H1 (cell line): ENCODE measurements around the gene EXOC2. TPM values are rescaled to one million over a fixed set of nuclear protein-coding genes. Genes with fewer than 3 reads are reported as not detected.

Experiments used
- CTCF ChIA-PET: fragments of 300-600 bp; sonication (Branson Sonifier 250); formaldehyde crosslinking; loops from one replicate; lab custom pipeline; 2021; ENCODE audit not compliant: partially characterized antibody; lab: Charles Lee
- POLR2A ChIA-PET: fragments of 300-600 bp; sonication (Branson Sonifier 250); formaldehyde crosslinking; loops from one replicate; lab custom pipeline; 2021; ENCODE audit warnings: inconsistent platforms; ENCODE audit not compliant: partially characterized antibody; lab: Charles Lee
- DNase-seq, 2 experiments: peaks; one replicate each; pipeline versions ENCODE4 v3.0.0 to v3.0.0-alpha.2; 2010 to 2022; ENCODE audit warnings: low spot score in 2 of 2, low read depth in 1 of 2, mixed read lengths in 1 of 2
- FAIRE-seq: peaks from 2 replicates; lab custom pipeline; 2011; peaks lifted over from hg19 to GRCh38; lab: Jason Lieb, UNC
- H2AFZ ChIP-seq: 2 replicates; pipeline ENCODE4 v1.8.1; 2012; ENCODE audit warnings: low read length, inconsistent platforms
- H2AK5ac ChIP-seq: 2 replicates; pipeline ENCODE4 v1.6.1; 2013; ENCODE audit warnings: low read depth, low read length
- H2BK120ac ChIP-seq: replicated peaks from 2 replicates; pipeline ENCODE3; 2013; ENCODE audit warnings: low read depth, low read length, inconsistent platforms
- H2BK12ac ChIP-seq: 2 replicates; pipeline ENCODE4 v1.6.1; 2013; ENCODE audit warnings: low read depth, low read length
- H2BK15ac ChIP-seq: 2 replicates; pipeline ENCODE4 v1.6.1; 2013; ENCODE audit warnings: low read length
- H2BK20ac ChIP-seq: 2 replicates; pipeline ENCODE4 v1.6.1; 2013; ENCODE audit warnings: low read length
- H2BK5ac ChIP-seq: 2 replicates; pipeline ENCODE4 v1.6.1; 2013; ENCODE audit warnings: low read depth, low read length
- H3K14ac ChIP-seq: 2 replicates; pipeline ENCODE4 v1.6.1; 2013; ENCODE audit warnings: inconsistent platforms; ENCODE audit not compliant: insufficient read length
- H3K18ac ChIP-seq: 2 replicates; pipeline ENCODE4 v1.6.1; 2013; ENCODE audit warnings: low read length; ENCODE audit errors: extremely low read depth
- H3K23ac ChIP-seq: 2 replicates; pipeline ENCODE4 v1.6.1; 2013; ENCODE audit warnings: inconsistent platforms; ENCODE audit not compliant: insufficient read length
- H3K23me2 ChIP-seq: 2 replicates; pipeline ENCODE4 v1.6.1; 2013; ENCODE audit warnings: low read depth, low read length
- H3K27ac ChIP-seq: 2 replicates; pipeline ENCODE4 v1.6.1; 2011; ENCODE audit warnings: low read depth, low read length, inconsistent platforms
- H3K27me3 ChIP-seq, 4 experiments: replicated peaks in 1 of 4; 1 replicate in 1 of 4; 2 replicates in 3 of 4; pipeline versions ENCODE4 v1.6.1 to v1.8.1; 2011 to 2013; ENCODE audit warnings: low read length in 3 of 4, mild to moderate bottlenecking in 3 of 4, inconsistent platforms in 2 of 4, mixed read lengths in 2 of 4, moderate library complexity in 1 of 4; ENCODE audit not compliant: control insufficient read depth in 3 of 4, insufficient read depth in 3 of 4; ENCODE audit errors: extremely low read depth in 1 of 4
- H3K36me3 ChIP-seq, 4 experiments: 2 replicates each; pipeline versions ENCODE4 v1.6.1 to v1.8.1; 2011 to 2013; ENCODE audit warnings: mild to moderate bottlenecking in 4 of 4, low read length in 3 of 4, moderate library complexity in 2 of 4, control low read depth in 1 of 4, inconsistent platforms in 1 of 4; ENCODE audit not compliant: insufficient read depth in 4 of 4, control insufficient read depth in 2 of 4
- H3K4ac ChIP-seq: replicated peaks from 2 replicates; pipeline ENCODE3; 2013; ENCODE audit warnings: low read length, low read depth, mixed read lengths, inconsistent platforms; ENCODE audit not compliant: insufficient read length
- H3K4me1 ChIP-seq, 4 experiments: replicated peaks in 1 of 4; 1 replicate in 1 of 4; 2 replicates in 3 of 4; pipeline versions ENCODE4 v1.6.1 to v1.8.1; 2011 to 2013; ENCODE audit warnings: low read length in 3 of 4, inconsistent platforms in 2 of 4, mixed read lengths in 1 of 4; ENCODE audit not compliant: insufficient read depth in 4 of 4, control insufficient read depth in 3 of 4
- H3K4me2 ChIP-seq, 2 experiments: 2 replicates each; pipeline versions ENCODE4 v1.6.1 to v1.8.1; 2011 to 2013; ENCODE audit warnings: low read depth in 2 of 2, low read length in 2 of 2, control low read depth in 1 of 2, inconsistent platforms in 1 of 2, mild to moderate bottlenecking in 1 of 2; ENCODE audit not compliant: insufficient read depth in 1 of 2
- H3K4me3 ChIP-seq, 4 experiments: fragments of 200-600, 300-600 bp in 1 of 4; sonication (generic), shearing (Covaris generic), sonication (Bioruptor Twin) in 1 of 4; 2 replicates each; pipeline versions ENCODE4 v1.5.1 to v1.8.1; 2011 to 2016; ENCODE audit warnings: low read length in 4 of 4, low read depth in 3 of 4, control low read depth in 2 of 4, inconsistent platforms in 2 of 4, mild to moderate bottlenecking in 2 of 4, mixed read lengths in 1 of 4, moderate library complexity in 1 of 4; ENCODE audit not compliant: insufficient read depth in 2 of 4; ENCODE audit errors: extremely low read depth in 1 of 4
- H3K56ac ChIP-seq: replicated peaks from 2 replicates; pipeline ENCODE3; 2013; ENCODE audit warnings: low read depth, mild to moderate bottlenecking, mixed read lengths, low read length, inconsistent platforms; ENCODE audit not compliant: insufficient read length
- H3K79me1 ChIP-seq: 2 replicates; pipeline ENCODE4 v1.6.1; 2013; ENCODE audit warnings: low read depth, low read length, control low read depth
- H3K79me2 ChIP-seq, 2 experiments: 2 replicates each; pipeline versions ENCODE4 v1.6.1 to v1.8.1; 2012 to 2013; ENCODE audit warnings: low read length in 2 of 2, mild to moderate bottlenecking in 2 of 2, inconsistent platforms in 1 of 2; ENCODE audit not compliant: insufficient read depth in 2 of 2, control insufficient read depth in 1 of 2
- H3K9ac ChIP-seq, 4 experiments: replicated peaks in 1 of 4; 1 replicate in 1 of 4; 2 replicates in 3 of 4; pipeline versions ENCODE4 v1.6.1 to v1.8.1; 2011 to 2013; ENCODE audit warnings: low read depth in 3 of 4, low read length in 3 of 4, control low read depth in 2 of 4, mild to moderate bottlenecking in 2 of 4, moderate library complexity in 2 of 4, inconsistent platforms in 1 of 4; ENCODE audit errors: extremely low read depth in 1 of 4
- H3K9me3 ChIP-seq, 2 experiments: 2 replicates each; pipeline versions ENCODE4 v1.6.1 to v1.8.1; 2012 to 2013; ENCODE audit warnings: mild to moderate bottlenecking in 2 of 2, moderate library complexity in 2 of 2, control low read depth in 1 of 2, inconsistent platforms in 1 of 2, low read depth in 1 of 2, low read length in 1 of 2, mixed read lengths in 1 of 2; ENCODE audit not compliant: insufficient read depth in 2 of 2
- H4K20me1 ChIP-seq, 2 experiments: replicated peaks in 1 of 2; 2 replicates each; pipeline versions ENCODE3 to v1.8.1; 2011 to 2013; ENCODE audit warnings: inconsistent platforms in 2 of 2, low read length in 2 of 2, mild to moderate bottlenecking in 1 of 2; ENCODE audit not compliant: insufficient read depth in 2 of 2, control insufficient read depth in 1 of 2
- H4K5ac ChIP-seq: 2 replicates; pipeline ENCODE4 v1.6.1; 2013; ENCODE audit warnings: low read length, low read depth, mixed read lengths, inconsistent platforms; ENCODE audit not compliant: insufficient read length
- H4K8ac ChIP-seq: 2 replicates; pipeline ENCODE4 v1.8.0; 2013; ENCODE audit warnings: mild to moderate bottlenecking, moderate library complexity, low read length, inconsistent platforms; ENCODE audit not compliant: insufficient read depth; ENCODE audit errors: extremely low read depth
- H4K91ac ChIP-seq: replicated peaks from 2 replicates; pipeline ENCODE3; 2013; ENCODE audit warnings: low read length, mixed read lengths, inconsistent platforms; ENCODE audit not compliant: insufficient read length
- CHD2 ChIP-seq: IDR thresholded peaks from 2 replicates; pipeline ENCODE4 v1.6.1; 2012; ENCODE audit warnings: low read length, improper control_type of control experiment
- NANOG ChIP-seq: IDR thresholded peaks from 2 replicates; pipeline ENCODE4 v1.6.1; 2011; ENCODE audit warnings: low read length, low read depth, mild to moderate bottlenecking, inconsistent platforms; ENCODE audit not compliant: insufficient read depth, poor library complexity, severe bottlenecking
- POU5F1 ChIP-seq: IDR thresholded peaks from 2 replicates; pipeline ENCODE4 v1.6.1; 2011; ENCODE audit warnings: low read depth, mild to moderate bottlenecking, low read length, moderate library complexity
- RNF2 ChIP-seq: fragments of 200-900, 300-1000 bp; sonication (generic); IDR thresholded peaks from 2 replicates; pipeline ENCODE4 v1.7.1; 2016; ENCODE audit warnings: borderline replicate concordance, low read depth, mild to moderate bottlenecking, antibody characterized with exemption, low read length; ENCODE audit not compliant: poor library complexity, severe bottlenecking; ENCODE audit errors: missing control alignments
- SIRT6 ChIP-seq: IDR thresholded peaks from one replicate; pipeline ENCODE4 v1.7.1; 2012; ENCODE audit warnings: low read length, inconsistent platforms
- TAF1 ChIP-seq: IDR thresholded peaks from 2 replicates; pipeline ENCODE4 v1.6.1; 2011; ENCODE audit warnings: mild to moderate bottlenecking, low read depth, low read length
- TCF12 ChIP-seq: IDR thresholded peaks from 2 replicates; pipeline ENCODE4 v1.6.1; 2011; ENCODE audit warnings: low read depth, mild to moderate bottlenecking, low read length
- WGBS, 2 experiments: shearing (Covaris generic) in 1 of 2; methylation state at CpG; one replicate each; pipeline versions ENCODE4 v1.1.6 to v1.1.7; 2013 to 2015; ENCODE audit warnings: low lambda C conversion rate in 2 of 2, mixed read lengths in 2 of 2, inconsistent platforms in 1 of 2, low coverage in 1 of 2, missing lambda C conversion rate in 1 of 2; ENCODE audit not compliant: insufficient replicate concordance in 2 of 2, insufficient coverage in 1 of 2, insufficient read length in 1 of 2; ENCODE audit errors: extremely low coverage in 1 of 2, missing lambda C conversion rate in 1 of 2; 5-methylcytosine and 5-hydroxymethylcytosine counted together
- polyA plus RNA-seq, 7 experiments: library from polyadenylated mRNA; depleted of rRNA in 3 of 7; stranded (reverse) in 5 of 7; unstranded in 2 of 7; fragments of >200 nt in 5 of 7; fragments of 200-250 nt in 2 of 7; gene quantifications; 1 replicate in 5 of 7; 2 replicates in 1 of 7; 4 replicates in 1 of 7; pipeline versions ENCODE4 v1.2.1 to v1.2.3, GENCODE V29; 2011 to 2013; ENCODE audit warnings: missing spikeins in 2 of 7, mixed read lengths in 2 of 7
- total RNA-seq: library from RNA; stranded (reverse); fragmentation: NEBNext Ultra II Directional; extraction: Animal tissue kit (Norgen Biotek cat#: 25700); gene quantifications from 2 replicates; pipeline ENCODE4 v1.2.1, GENCODE V29; 2021
- TF ChIP-seq, protein P1 (sequence below): IDR thresholded peaks from 2 replicates; pipeline ENCODE4 v1.6.1; 2012; ENCODE audit warnings: inconsistent platforms
- TF ChIP-seq, protein P2 (sequence below): IDR thresholded peaks from 2 replicates; pipeline ENCODE4 v1.6.1; 2011; ENCODE audit warnings: low read depth, mild to moderate bottlenecking, low read length; ENCODE audit not compliant: insufficient read depth

The EXOC2 gene
- total and polyA plus RNA-seq, 2 of the 8 experiments (the other 6 are each of a cell fraction or from before 2014, with no cell fraction given) = 25.5 to 44.4 TPM

DNA sequence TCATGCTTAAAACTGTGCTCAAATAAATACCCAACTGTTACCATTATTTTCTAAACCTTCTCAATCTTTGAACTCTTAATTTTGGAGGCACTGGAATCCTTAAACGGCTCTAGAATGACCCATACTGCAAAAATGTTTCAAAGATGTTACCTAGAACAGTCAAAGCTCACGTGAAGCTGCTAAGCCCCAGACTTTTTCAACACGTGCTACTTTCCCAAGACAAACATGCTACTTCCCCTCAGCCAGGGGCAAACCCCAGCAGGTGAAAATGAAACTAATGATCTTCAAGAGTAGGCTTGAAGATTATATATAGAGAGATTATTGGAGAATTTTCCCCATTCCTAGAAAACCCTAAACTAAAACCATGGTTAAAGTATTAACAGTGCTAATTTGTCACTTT is 64.2 kb downstream of the EXOC2 start:
- Histone ChIP-seq H3K79me2 (0 out of 4 replicates have a peak, but pooled peaks cover 0 to 5% of the 10 kb centered on the region in 2 experiments), H4K8ac (no peak overlapping the region), H3K4me3 (no peak overlapping the region), H3K79me1 (peaks cover 3% of the 10 kb centered on the region), H3K18ac (no peak overlapping the region), H3K9ac (no peak overlapping the region), H2BK20ac (no peak overlapping the region), H3K36me3 (peaks cover 0 to 5% (median 1%) of the 10 kb centered on the region in 4 experiments; a peak in 4 of 8 replicates), H3K56ac (no peak overlapping the region), H4K91ac (no peak overlapping the region), H3K4ac (no peak overlapping the region), H3K14ac (no peak overlapping the region), H4K20me1 (no peaks in the 10 kb centered on the region), H3K4me2 (no peak overlapping the region), H2BK5ac (no peak overlapping the region), H2BK120ac (no peak overlapping the region), H4K5ac (no peak overlapping the region), H3K9me3 (no peaks in the 10 kb centered on the region), H2BK12ac (no peak overlapping the region), H2AFZ (no peak overlapping the region), H3K4me1 (peaks cover 3 to 4% (median 3%) of the 10 kb centered on the region in 4 experiments; a peak in 5 of 7 replicates), H3K23ac (no peak overlapping the region), H3K27me3 (no peaks in the 10 kb centered on the region), H3K23me2 (no peaks in the 10 kb centered on the region), H2AK5ac (no peak overlapping the region), H3K27ac (no peak overlapping the region), H2BK15ac (no peak overlapping the region)
- TF ChIP-seq, protein P1, sequence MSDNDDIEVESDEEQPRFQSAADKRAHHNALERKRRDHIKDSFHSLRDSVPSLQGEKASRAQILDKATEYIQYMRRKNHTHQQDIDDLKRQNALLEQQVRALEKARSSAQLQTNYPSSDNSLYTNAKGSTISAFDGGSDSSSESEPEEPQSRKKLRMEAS = no peak
- TF ChIP-seq TCF12 (no peak), SIRT6 (no peak), RNF2 (no peak), TAF1 (no peak), POU5F1 (no peak), NANOG (no peak), CHD2 (no peak)
- TF ChIP-seq, protein P2, sequence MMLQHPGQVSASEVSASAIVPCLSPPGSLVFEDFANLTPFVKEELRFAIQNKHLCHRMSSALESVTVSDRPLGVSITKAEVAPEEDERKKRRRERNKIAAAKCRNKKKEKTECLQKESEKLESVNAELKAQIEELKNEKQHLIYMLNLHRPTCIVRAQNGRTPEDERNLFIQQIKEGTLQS = no peak
- ChIA-PET POLR2A (no interaction called here), CTCF (interaction anchor here (1.9 kb wide), 1 partner anchor 55 kb away, joined by 8 read pairs; no protein-coding TSS in a partner anchor)
- DNase-seq (no peak), FAIRE-seq (no peak)
- WGBS, 2 experiments = 85% methylated on average over 3 of the region's 3 CpGs; no CpG with 5 or more reads in 1 of the 2 experiments
